Measurements from ENCODE around the gene C6orf136.

GRCh38 chr6:30625511-30625910, 21.4 kb upstream of the C6orf136 start:
- TF ChIP-seq CTCF (IDR thresholded peaks at IDR 0.05; ENCODE audit: low read depth, low read length) (no peak), EZH2phosphoT487 (IDR thresholded peaks at IDR 0.05; ENCODE audit: low read depth) (no peak)

Measured in OCI-LY3 (cell line).